Activated T-helper 1 cell treated with Interleukin-2 at 50 U/mL for 16 hours (primary cell): Measurements from ENCODE around the gene ACYP2.
"Not testable (repeated sequence)": the region's sequence is repeated elsewhere in the genome, so short reads cannot be mapped to it uniquely, and the experiment has no call there.

Experiments used
- DNase-seq: peaks from one replicate; pipeline ENCODE4 v3.0.0-alpha.2; 2020; ENCODE audit warnings: low read depth

Gene ACYP2

DNA sequence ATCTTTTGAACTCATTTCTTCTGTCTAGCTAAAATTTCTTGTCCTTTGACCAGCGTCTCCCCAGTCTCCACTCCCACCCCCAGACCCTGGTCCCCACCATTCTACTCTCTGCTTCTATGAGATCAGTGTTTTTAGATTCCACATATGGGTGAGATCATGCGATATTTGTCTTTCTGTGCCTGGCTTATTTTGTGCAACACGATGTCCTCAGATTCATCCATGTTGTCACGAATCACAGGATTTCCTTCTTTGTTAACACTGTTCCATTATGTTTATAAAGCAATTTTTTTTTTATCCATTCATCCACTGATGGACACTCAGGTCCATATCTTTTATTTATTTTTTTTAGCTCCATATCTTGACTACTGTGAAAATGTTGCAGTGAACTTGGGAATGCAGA, 16.0 kb upstream of the ACYP2 start:
- DNase-seq = no peak

DNA sequence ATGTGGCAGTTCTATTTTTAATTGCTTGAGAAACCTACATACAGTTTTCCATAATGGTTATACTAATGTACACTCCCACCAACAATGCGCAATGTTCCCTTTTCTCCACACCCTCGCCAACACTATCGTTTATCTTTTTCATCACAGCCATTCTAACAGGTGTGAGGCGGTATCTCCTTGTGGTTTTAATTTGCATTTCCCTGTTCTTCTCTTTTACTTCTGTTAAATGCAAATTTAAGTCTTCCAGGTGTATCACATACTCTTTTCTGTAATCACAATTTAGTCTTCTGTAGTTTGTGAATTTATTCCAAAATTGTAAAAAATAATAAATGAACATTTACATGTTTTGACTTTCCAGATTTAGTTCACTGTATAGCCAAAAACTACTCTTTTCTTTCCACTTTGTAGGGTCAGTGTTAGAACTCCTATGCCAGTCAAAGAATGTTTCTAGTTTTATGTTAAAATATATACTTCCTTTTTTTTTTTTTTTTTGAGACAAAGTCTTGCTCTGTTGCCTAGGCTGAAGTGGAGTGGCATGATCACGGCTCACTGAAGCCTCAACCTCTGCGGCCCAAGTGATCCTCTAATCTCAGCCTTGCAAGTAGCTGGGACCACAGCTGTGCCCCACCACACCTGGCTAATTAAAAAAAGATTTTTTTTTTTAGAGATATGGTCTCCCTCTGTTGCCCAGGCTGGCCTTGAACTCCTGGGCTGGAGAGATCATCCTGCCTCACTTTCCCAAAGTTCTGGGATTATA, 15.4 kb upstream of the ACYP2 start:
- no peak for DNase-seq

DNA sequence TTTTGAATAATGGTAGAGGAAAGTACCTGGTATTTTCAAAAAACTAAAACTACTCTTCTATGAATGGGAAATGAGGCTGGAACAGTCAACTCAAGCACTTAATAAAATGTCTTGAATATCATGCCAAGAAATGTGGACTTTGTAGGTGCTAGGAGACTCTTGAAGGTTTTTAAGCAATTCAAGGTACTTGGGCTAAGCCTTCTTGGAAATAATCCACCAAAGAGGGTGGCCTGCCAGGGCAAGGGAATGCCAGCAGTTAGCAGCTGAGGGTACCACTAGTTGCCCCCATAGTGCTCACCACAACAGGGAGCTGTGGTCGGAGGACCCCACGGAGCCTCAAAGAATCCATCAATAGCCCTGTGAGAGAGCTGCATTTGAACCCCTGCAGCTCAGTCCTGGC, 14.6 kb upstream of the ACYP2 start:
- no peak for DNase-seq

DNA sequence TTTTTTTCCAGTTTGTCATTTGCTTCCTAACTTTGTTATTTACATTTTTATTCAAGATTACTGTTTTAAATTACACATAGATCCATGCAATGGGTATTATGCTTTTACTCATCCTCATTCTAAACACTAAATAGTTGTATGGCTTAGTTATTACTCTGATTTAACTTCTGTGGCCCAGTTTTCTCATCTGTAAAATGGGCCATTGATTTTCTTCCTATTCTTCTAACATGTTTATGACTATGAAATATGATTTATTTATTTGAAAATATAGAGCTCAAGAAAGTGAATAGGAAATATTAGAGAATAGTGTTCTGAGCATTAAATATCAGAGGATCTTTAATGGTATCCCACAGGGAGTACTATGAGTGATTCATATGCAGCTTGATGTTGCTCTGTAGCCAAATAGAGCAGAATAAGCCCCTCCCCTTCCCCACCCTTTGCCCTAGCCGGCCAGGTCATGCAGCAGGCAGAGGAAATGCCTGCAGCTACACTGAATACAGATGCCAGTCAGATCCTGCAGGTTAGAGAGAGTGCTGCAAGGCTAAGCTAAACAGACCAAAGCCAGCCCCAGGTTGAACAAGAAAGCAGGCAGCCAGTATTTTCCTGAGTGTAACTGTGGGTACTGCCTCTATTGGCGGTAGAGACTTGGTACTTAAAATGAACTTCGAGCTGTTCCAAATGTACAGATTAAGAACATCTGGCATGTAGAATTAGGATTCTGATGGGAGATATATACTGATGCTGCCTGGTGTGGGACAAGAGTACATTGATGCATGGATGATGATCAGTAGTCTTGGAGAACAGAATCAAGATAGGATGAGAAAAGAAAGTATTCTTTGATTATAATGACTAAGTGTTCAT, 11.7 kb upstream of the ACYP2 start:
- DNase-seq = peak; percentile 20

DNA sequence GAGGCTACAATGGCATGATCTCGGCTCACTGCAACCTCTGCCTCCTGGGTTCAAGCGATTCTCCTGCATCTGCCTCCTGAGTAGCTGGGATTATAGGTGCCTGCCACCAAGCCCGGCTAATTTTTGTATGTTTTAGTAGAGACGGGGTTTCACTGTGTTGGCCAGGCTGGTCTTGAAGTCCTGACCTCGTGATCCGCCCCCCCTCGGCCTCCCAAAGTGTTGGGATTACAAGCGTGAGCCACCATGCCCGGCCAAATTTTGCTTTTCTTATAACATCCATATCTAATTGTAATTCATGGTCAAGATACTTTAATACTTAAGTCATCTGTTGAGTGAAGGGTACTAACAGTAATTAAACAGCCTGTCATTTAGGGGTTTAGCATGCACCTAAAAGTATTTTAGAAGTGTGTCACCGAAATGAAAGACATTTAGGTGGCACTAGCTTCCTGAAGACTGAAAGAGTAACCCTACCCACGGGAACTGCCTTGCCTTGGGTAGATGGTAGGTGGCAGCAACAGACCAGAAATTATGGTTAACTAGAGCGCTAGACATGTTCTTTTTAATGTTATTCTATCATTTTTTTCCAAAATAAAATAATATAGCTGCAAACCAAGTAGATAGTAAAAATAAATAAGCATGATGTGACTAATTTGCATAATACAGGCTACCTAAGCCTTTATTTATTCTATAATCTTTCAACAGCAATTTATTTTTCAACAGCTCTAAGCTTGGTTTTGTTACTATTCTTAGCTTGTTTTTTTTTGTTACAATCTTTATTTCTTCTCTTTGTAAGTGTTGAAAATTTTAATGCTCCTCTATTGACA, 8.6 kb upstream of the ACYP2 start:
- no peak for DNase-seq

DNA sequence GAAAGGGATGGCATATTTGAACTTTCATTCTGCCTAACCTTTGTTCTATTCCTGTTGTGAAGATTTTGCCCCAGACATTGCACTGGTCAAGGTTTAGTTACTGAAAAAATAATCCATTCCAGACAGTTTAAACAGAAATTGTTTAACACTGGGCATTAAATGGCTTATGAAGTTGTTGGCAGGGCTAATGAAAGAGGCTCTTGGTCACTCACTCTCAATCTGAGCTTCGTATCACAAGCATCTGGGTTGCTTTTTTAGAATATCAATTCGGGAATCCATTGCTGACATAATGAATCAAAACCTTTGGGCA, 8.0 kb upstream of the ACYP2 start:
- no peak for DNase-seq

DNA sequence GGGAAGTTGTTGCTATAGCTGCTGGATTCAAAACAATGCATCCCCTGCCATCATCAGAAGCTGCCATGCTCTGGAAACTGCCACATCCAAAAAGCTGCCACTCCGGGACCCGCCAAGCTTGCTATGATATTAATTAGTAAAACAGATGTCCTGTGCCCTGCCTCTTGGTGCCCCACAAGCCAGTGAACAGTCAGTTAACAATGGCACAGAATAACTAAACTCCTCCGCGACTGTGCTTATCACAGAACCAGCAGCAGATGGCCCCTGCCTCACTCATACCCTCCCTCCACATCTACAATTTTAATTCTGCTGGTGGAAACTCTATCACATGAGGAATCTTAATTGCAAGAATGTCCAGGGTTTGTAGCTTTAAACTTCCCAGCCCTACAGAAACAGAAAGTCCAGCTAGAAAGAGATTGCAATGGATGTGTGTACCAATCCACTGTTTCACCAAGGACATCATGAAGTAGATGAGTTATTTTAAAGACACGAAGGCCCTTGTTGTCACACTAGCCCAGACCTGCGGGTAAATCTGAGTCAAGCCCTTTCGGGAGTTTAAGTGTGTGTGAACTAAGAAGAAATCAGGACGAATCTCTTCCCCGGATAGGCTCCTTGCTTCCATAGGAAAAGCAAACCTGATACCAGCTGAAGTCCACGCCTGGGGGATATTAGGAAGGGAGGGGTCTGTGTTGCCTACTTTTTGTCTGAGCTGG, 7.4 kb upstream of the ACYP2 start:
- no peak for DNase-seq

DNA sequence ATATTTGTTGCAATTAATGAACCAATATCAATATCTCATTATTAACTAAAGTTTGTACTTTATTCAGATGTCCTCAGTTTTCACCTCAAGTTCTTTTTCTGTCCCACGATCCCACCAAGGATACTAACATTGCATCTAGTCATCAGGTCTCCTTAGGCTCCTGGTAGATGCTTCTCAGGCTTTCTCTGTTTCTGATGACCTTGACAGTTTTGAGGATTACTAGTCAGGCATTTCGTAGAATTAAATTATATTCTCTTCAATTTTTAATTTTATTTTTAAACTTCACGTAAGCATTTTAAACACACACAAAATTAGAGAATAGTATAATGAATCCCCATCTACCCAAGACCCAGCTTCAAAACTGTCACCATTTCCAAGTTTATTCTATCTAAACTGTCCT, 5.6 kb upstream of the ACYP2 start:
- no peak for DNase-seq

DNA sequence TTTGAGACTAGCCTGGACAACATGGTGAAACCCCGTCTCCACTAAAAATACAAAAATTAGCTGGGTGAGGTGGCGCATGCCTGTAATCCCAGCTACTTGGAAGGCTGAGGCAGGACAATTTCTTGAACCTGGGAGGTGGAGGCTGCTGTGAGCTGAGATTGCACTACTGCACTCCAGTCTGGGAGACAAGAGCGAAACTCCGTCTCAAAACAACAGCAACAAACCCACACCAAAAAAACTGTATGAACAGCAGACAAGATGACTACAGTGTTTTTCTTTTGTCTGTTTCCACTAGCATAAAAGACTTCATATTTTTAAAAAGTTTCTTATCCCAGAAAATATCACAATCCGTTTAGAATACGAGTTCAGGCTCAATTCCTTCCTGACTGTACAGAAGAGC, 936 bp upstream of the ACYP2 start:
- DNase-seq = not testable (repeated sequence)

DNA sequence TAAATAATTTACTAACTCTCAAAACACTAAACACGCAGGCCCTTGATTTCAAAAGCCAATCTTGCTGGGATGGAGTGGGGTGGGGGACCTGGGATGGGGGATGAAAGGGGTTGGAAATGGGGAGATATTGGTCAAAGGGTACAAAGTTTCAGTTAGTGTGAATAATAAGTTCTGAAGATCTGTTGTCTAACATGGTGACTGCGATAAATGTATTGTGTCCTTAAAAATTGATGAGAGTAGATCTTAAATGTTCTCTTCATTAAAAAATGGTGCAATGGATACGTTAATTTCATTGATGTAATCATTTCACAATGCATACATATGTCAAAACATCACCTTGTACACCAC, 505 bp upstream of the ACYP2 start:
- no peak for DNase-seq

DNA sequence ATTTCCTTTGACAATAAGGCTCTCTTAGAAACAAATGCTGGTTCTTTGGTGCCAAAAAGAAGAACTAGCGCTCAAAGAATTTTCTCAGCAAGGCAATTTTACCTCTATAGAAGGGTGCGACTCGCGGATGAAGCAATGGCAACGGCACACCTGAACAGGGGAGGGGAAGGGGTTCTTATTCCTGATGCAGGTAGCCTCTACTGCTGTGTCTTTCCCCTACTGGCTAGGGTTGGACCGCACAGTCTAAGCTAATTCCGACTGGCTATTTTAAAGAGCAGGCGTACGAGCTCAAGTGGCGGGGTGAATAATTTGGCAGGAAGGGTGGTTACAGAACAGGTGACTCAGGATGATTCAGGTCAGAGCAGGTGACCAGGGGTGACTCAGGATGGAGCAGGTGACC, 1.2 kb downstream of the ACYP2 start:
- not testable (repeated sequence) for DNase-seq

DNA sequence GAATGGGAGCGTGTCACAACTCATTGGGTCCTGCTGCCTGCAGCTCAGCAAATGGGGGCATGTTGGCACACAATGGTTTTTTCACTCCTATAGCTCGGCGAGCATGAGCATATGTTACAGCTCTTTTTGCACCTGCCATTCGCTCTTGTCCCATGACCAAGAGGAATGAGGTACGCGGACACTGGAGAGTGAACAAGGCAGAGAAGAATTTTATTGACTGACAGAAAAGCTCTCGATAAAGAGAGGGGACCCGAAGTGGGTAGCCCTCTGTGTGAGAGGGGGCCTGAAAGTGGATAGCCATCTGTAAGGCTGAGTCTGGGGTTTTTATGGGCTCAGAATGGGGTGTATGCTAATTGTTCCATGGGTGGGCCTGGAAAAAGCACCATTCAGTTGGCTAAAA, 5.5 kb downstream of the ACYP2 start:
- no peak for DNase-seq

DNA sequence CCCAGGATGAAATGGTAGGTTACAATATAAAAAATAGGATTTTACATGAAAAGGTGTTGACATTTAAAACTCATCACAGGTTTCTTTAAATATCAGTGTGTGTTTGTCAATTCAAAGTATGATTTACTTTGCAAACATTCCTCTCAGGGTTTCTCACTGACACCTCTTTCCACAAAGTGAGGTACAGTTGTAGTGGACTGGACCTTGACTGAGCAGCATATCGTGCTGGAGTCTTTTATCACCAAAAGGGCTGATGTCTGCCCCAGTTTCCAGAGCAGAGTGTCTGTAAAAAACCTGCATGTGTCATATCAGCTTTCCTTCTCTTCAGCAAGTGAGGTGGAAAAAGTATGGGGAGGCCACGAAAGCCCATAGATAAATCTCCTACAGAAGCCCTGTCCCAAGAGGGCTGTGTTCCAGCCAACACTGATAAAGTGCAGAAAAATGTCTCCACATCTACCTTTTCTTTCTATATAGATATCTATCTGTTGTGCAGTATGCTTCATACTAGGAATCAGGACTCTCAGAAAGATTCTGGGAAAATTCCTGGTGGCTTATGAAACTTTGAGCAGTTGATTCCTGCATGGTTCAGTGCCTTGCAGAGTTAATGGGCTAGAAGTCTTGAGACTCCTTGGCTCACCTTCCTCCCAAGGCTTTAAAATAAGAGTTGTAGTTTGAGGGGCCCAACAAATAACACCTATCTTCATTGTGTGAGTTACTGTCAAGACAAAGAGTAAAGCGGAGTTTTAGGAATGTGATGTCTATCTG, 6.9 kb downstream of the ACYP2 start:
- no peak for DNase-seq

DNA sequence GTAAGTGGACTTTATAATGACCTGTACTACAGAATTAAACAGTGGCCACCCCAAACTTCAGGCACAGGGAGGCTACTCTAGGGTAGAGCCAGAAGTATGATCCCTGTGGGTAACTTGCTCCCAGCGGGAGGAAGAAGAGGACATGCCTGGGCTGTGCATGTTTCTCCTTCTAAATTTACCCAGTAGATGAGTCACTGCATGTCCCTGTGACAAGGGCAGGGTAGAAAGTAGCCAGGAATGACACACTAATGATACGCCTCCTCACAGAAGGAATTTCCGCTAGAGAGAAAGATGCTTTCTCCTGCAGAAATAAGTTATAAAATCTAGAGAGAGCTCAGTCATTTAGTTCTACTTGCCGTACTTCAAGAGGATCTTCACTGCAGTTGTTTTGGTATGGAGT, 7.5 kb downstream of the ACYP2 start:
- no peak for DNase-seq

DNA sequence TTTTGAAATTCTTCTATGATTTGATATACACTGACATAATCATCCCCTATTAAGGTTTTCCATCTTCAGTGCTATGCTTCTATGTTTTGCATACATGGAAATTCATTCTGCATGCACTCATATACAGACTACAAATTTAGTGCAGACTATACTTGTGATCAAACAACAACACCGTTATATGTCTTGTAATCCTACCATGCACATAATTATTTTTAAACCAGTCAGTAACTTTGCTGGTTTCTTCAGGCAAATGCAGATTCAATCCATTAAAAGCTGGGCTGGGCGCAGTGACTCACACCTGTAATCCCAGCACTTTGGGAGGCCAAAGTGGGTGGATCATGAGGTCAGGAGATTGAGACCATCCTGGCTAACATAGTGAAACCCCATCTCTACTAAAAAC, 11.8 kb downstream of the ACYP2 start:
- not testable (repeated sequence) for DNase-seq

DNA sequence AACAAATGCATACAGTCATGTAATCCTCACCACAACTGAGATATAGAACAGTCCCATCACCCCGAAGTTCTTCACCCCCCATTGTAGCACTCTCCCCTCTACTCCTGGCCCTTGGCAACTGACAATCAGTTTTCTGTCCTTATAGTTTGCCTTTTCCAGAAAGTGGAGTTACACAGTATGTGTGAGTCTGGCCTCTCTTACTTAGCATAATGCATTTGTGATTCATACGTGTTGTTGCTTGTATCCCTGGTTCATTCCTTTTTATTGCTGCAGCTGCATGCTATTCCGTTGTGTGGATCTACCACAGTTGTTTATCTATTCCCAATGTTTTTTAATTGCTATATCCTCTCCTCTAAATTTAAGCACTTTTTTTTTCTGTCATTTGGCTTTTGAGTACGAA, 17.6 kb downstream of the ACYP2 start:
- no peak for DNase-seq

DNA sequence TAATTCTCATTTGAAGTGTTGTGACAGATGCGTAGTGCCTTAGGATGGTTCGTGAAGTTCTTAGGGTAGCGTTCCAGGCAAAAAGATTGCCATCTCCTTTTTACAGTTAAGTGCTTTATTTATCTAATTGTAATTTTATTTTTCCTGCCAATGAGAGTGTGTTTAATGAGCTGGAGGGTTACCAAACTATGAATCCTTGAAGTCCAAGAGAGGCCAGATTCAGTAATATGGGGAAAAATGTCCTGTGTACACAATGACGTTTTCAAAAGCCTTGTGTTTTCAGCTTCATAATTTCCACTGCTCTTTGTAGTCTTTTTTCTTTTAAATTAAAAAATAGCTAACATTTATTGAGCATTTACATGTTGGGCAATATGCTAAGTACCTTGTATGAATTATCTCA, 23.8 kb downstream of the ACYP2 start:
- no peak for DNase-seq

DNA sequence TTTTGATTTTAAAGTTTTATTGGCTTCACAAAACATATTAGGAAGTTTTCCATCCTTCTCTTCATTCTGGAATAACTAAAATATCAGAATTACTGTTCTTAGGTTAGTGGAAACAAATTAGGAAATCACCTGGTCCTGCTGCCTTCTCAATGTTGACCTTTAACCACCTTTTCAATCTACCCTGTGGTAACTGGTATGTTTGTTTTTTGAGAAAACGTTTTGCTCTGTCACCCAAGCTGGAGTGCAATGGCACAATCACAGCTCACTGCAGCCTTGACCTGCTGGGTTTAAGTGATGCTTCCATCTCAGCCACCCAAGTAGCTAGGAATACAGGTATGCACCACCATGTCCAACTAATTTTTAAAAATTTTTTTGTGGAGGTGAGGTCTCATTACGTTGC, 28.4 kb downstream of the ACYP2 start:
- DNase-seq = no peak

DNA sequence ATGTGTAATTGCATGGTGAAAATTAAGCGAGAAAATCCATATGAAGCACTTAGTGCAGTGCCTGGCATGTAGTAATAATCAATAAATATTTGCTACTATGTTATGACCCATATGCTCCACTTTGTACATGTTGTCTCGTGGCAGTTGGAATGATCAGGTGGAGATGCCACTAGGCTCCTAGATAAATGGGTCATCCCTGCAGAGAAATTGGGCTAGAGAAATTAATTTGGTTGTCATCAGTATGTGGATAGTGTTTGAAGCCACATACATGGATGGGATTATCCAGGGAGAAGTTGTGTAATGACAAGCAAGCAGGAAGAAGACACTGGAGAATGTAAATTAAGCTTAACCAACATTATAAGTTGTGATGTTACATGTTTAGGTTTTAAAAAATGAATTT, 33.0 kb downstream of the ACYP2 start:
- DNase-seq = no peak

DNA sequence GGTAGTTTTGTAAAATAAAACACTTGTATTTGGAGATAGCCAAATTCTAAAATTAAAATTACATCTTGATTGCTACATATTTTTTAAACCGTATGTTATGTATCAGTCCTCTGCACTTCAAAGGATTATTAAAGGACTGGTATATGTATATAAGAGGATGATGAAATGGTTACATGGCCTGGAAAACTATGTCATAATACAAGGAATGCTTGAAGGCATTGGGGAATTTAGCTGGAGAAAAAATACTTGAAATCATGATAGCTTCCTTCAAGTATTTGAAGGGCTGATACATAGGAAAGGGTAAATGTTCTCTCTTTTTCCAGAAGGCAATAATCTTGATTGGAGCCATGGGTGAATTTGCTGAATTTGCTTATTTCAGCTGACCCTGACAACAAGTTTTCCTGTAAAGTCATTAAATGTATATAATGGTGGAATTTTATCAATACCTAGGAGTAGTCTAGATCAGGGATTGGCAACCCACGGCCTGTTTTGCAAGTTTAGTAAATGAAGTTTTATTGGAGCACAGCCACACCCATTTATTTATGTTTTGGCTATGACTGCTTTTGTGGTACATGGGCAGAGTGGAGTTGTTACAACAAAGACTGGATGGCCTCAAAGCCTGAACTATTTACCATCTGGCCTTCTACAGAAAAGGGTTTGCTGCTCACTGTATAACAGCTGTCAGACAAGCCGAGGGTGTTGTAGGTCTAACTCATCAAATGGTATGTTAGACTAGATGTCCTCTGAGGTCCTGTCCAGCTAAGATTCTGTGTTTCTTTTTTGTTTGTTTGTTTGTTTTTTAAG, 34.4 kb downstream of the ACYP2 start:
- no peak for DNase-seq

DNA sequence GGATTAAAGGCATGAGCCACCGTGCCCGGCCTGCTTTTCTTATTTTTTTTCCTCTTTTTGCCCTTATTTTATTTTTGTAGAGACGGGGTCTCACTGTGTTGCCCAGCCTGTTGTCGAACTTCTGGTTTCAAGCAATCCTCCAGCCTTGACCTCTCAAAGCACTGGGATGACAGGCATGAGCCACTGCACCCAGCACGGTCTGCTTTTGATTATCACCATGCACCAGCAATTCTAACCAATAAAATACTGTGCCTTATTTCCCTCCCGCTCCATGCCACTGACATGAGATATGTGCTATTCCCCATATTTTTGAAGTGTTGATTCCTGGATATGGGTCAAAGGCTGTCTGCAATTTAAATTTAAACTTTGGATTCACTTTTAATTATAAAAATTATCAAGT, 42.9 kb downstream of the ACYP2 start:
- DNase-seq = no peak
